Activated T-cell treated with anti-CD3 and anti-CD28 coated beads for 24 hours (primary cell): ENCODE results near the gene DAPK3.
"Not testable (repeated sequence)": the region's sequence is repeated elsewhere in the genome, so short reads cannot be mapped to it uniquely, and the experiment has no call there.

Experiments used
- DNase-seq: peaks from one replicate; pipeline ENCODE4 v3.0.0-alpha.2; 2020; ENCODE audit warnings: low read depth

DAPK3 gene

GRCh38 chr19:3970808-3971598, at the start of gene DAPK3:
TSS of gene DAPK3 (minus strand) at chr19:3971099. CDS start at chr19:3969735, 1,364 bp downstream.
- peak; percentile 92 for DNase-seq

- no peak for DNase-seq
Observed at GRCh38 chr19:4019578-4019977, 48.7 kb upstream of the DAPK3 start.

- DNase-seq = no peak
Observed at GRCh38 chr19:4018775-4019504, 48.0 kb upstream of the DAPK3 start.

GRCh38 chr19:4018140-4018613, 47.3 kb upstream of the DAPK3 start:
- no peak for DNase-seq

GRCh38 chr19:4016903-4017638, 46.2 kb upstream of the DAPK3 start:
- no peak for DNase-seq

GRCh38 chr19:4016486-4016885, 45.6 kb upstream of the DAPK3 start:
- DNase-seq = no peak

- DNase-seq = no peak
Observed at GRCh38 chr19:4015705-4016402, 45.0 kb upstream of the DAPK3 start.

GRCh38 chr19:4014541-4015491, 43.9 kb upstream of the DAPK3 start:
- DNase-seq = peak; percentile 32

GRCh38 chr19:4013886-4014540, 43.1 kb upstream of the DAPK3 start:
- no peak for DNase-seq

- DNase-seq = no peak
Observed at GRCh38 chr19:4012975-4013634, 42.2 kb upstream of the DAPK3 start.

- no peak for DNase-seq
Observed at GRCh38 chr19:4012092-4012974, 41.4 kb upstream of the DAPK3 start.

GRCh38 chr19:4011430-4011829, 40.5 kb upstream of the DAPK3 start:
- not testable (repeated sequence) for DNase-seq

GRCh38 chr19:4010808-4011110, 39.9 kb upstream of the DAPK3 start:
- DNase-seq = no peak

GRCh38 chr19:4009990-4010807, 39.3 kb upstream of the DAPK3 start:
- DNase-seq = no peak

- DNase-seq = no peak
Observed at GRCh38 chr19:4007836-4008539, 37.1 kb upstream of the DAPK3 start.

- DNase-seq = peak; percentile 92
Observed at GRCh38 chr19:4007021-4007835, 36.3 kb upstream of the DAPK3 start, which contains the start of gene PIAS4. TSS of gene PIAS4 (plus strand) at chr19:4007736. CDS start at chr19:4007761, 25 bp downstream.
